Subcutaneous adipose tissue (tissue), 4 donors: Measurements from ENCODE around the gene SH3PXD2A. TPM values are rescaled to one million over a fixed set of nuclear protein-coding genes. Genes with fewer than 3 reads are reported as not detected.

Experiments used
- CTCF ChIP-seq: fragments of 450-650 bp; IDR thresholded peaks from one replicate; pipeline ENCODE4 v1.5.1; 2016; ENCODE audit warnings: low read depth, mild to moderate bottlenecking, control low read depth, antibody characterized with exemption, moderate library complexity
- total RNA-seq, 4 donors: library from RNA; depleted of rRNA; stranded (reverse); fragments of >200 nt; gene quantifications; one replicate each; pipeline ENCODE4 v1.1.0, GENCODE V29; 2016

The SH3PXD2A gene
- total RNA-seq, 4 donors from 2014 or later, result 13.0 to 23.6 (median 18.7) TPM

DNA sequence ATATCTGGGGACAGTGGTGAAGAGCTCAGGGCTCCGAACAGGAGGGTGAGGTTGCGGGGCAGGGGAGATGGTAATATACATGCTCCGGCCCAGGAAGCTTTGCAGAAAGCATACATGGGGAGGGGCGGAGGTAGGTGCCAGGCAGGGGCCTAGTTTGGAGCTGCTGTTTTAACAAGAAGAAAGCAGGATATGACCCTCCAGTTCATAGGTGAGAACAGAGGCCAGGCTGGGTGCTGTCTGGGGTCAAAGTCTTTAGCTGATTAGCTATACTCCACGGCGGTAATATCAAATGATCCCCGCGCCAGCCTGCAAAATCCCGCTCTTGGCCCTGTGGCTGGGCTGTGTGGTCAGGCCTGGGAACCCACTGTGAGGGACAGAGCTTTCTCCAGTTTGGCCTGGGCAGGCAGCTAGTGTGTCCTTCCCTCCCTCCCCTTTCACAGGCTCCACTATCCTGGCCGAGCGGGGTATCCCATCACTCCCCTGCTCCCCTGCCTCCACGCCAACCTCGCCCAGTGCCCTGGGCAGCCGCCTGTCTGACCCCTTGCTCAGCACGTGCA, 266.2 kb downstream of the SH3PXD2A start:
- TF ChIP-seq CTCF, result no peak

GRCh38 chr10:103587073-103587472, 268.3 kb downstream of the SH3PXD2A start:
- no peak for TF ChIP-seq CTCF

DNA sequence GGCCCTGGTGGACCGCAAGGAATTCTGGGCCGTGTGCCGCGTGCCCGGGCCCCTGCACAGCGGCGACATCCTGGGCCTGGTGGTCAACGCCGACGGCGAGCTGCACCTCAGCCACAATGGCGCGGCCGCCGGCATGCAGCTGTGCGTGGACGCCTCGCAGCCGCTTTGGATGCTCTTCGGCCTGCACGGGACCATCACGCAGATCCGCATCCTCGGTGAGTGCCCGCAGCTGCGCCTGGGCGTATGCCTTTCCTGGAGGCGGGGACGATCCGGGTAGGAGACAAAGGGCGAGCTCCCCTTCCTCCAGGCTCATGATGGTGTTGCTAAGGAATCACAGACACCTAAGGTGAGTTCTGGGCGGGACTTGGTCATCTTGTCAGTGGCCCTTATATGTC, 270.4 kb downstream of the SH3PXD2A start:
- no peak for TF ChIP-seq CTCF

GRCh38 chr10:103584216-103585010, 271.0 kb downstream of the SH3PXD2A start:
- TF ChIP-seq CTCF, result no peak

DNA sequence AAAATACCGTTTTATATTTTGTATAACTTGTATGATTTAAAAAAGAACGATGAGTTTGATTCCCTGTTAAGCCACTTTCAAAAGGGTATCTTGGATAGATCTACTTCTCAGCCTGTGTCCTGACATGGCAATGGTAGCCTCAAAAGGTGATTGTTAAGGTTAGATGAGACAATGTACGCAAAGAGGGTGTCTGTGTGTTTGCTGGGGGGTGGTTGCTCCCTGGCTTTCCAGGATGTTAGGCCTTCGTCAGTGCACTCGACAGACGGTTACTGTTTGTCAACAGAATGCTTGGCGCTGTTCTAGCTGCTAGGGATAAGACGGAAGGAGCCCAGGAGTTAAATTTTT, 271.5 kb downstream of the SH3PXD2A start:
- no peak for TF ChIP-seq CTCF

DNA sequence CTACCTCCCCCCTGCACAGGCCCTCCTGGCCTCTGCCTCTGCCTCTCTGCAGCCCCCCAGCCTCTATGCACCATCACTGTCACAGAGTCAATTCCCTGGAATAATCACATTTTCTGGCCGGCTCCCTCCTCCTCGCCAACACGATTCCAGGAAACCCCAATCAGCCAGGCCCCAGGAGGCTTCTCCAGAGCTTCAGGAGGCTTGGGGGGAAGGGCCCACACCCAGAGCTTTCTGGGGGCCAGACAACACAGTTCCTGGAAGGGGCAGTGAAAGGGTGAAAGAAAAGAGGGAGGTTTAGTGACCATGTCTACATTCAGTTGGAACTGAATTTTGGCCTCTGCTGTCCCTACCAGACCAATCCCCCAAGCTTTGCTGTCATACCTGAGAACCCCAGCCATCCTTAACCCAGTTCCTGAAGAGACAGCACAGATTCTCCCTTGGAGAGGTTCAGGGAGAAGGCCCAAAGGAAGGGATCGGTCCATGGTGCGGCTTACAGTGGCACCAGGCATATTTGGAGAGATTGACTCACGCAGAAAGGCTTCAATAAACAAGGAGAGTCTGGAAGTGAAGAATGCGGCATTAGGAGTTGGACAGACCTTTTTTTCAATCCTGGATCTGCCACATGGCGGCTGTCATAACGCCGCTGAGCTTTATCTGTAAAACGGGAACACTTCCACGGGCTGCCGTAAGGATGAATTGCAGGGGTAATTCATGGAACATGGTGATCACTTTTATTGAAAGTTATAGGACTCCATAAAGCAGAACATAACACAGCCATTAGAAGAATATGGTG, 272.8 kb downstream of the SH3PXD2A start:
- TF ChIP-seq CTCF, result no peak

GRCh38 chr10:103581499-103581898, 273.9 kb downstream of the SH3PXD2A start:
- TF ChIP-seq CTCF, result no peak
